ENCODE data around the gene FTSJ3.

GRCh38 chr17:63823659-63824331 lies 3.7 kb downstream of the FTSJ3 start:
- no peak for TF ChIP-seq CTCF (IDR thresholded peaks at IDR 0.05)
- no peak for TF ChIP-seq POLR2A (IDR thresholded peaks at IDR 0.05)
